Measurements from ENCODE around the gene ELMOD3. TPM values are rescaled to one million over a fixed set of nuclear protein-coding genes. Genes with fewer than 3 reads are reported as not detected.

The ELMOD3 gene
- total and polyA plus RNA-seq, 9 donors: 10.6 to 18.6 (median 15.8) TPM

DNA sequence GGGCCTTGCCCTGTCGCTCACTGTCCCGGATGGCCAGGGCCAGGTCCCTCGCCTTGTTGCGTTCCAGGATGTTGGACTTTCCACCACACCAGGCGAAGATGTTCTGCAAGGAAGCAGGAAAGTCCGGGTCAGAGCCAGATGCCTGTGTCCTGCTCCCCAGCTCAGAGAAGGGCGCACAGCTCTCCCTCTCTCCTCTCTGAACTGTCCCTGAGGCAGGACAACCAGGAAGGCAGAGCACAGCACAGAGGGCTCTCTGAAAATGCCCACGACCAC lies 44.5 kb downstream of the ELMOD3 start:
- no peak for DNase-seq
- no peaks in the 10 kb centered on the region for H3K27me3 ChIP-seq (ENCODE audit: control insufficient read depth, insufficient read depth, low read length)
- peaks cover 3% of the 10 kb centered on the region for H3K9me3 ChIP-seq (replicated peaks; ENCODE audit: control insufficient read depth, low read depth, low read length)
- WGBS (ENCODE audit: insufficient coverage): 95% methylated on average over 8 of the region's 8 CpGs
- no peak overlapping the region for H3K27ac ChIP-seq (ENCODE audit: low read length)
- no peak overlapping the region for H3K4me3 ChIP-seq (ENCODE audit: low read length)
- H3K4me1 ChIP-seq (ENCODE audit: control insufficient read depth, insufficient read depth, low read length): peaks cover 7% of the 10 kb centered on the region
- H3K36me3 ChIP-seq (ENCODE audit: control insufficient read depth, insufficient read depth, low read length): peaks cover 9% of the 10 kb centered on the region

DNA sequence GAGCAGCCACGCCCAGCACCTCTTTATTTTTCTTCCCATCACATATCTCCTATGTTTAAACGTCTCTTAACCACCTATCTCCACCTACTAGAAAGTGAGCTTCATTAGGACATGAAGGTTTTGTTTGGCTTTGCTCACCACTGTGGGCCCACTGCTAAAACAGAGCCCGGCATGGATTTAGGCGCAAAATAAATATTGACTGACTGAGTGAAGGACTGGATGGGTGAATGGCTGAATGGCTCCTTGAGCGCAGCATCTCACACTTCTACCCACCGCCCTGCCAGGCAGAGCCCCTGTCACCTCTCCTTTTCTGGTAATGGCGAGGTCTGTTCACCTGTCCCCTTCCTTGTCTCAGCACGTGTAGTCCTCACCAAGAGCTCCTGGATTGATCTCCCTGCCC lies 45.5 kb downstream of the ELMOD3 start:
- Histone ChIP-seq H3K4me1 (ENCODE audit: control insufficient read depth, insufficient read depth, low read length) (peaks cover 8% of the 10 kb centered on the region), H3K36me3 (ENCODE audit: control insufficient read depth, insufficient read depth, low read length) (peaks cover 5% of the 10 kb centered on the region), H3K9me3 (replicated peaks; ENCODE audit: control insufficient read depth, low read depth, low read length) (peaks cover 3% of the 10 kb centered on the region), H3K27ac (ENCODE audit: low read length) (no peak overlapping the region), H3K4me3 (ENCODE audit: low read length) (no peak overlapping the region), H3K27me3 (ENCODE audit: control insufficient read depth, insufficient read depth, low read length) (no peaks in the 10 kb centered on the region)
- 100% methylated on average over 2 of the region's 8 CpGs for WGBS (ENCODE audit: insufficient coverage)
- DNase-seq: no peak

DNA sequence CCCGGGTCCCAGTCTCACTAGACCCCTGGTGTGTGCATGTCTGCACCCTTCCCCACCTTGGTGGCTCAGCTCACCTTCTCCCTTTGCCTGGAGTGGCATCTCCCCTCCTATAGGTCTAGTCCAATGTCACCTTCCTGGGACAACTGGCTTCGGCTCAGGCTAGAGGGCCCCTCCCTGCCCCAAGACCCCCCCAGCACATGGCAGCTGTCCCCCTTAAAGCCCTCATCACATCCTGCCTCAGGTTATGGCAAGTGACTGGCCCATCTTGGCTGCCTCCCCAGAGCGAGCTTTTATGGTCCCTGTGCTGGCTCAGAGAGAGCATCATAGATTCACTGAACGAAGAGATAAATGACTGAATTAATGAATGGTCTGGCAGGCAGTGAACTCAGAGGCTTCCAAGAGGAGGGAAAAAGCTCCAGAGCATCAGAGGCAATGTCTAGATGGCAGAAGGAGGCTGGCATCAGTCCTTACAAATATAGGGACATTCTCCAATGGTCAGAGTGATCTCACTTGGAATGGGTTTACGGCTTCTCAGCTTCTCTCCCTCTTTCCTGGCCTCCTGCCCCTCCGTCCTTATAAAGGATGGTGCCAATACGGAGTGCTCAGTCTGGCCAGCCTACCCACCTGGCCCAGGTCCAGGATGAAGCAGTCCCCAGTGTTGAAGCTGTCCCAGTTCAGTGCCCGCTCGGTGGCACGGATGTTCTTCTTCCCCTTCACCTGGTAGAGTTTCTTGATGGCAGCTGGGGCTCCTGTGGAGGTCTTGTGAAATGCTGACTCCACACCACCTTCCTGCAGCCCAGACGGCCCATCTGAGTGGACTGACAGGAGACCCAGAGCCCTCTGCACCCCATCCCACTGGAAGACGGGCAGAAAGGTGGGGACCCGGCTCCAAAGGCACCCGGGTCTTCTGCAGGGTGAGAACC lies 46.2 kb downstream of the ELMOD3 start:
- peaks cover 16% of the 10 kb centered on the region for H3K4me1 ChIP-seq (ENCODE audit: control insufficient read depth, insufficient read depth, low read length)
- no peaks in the 10 kb centered on the region for H3K27me3 ChIP-seq (ENCODE audit: control insufficient read depth, insufficient read depth, low read length)
- H3K36me3 ChIP-seq (ENCODE audit: control insufficient read depth, insufficient read depth, low read length): peaks cover 5% of the 10 kb centered on the region
- H3K27ac ChIP-seq (ENCODE audit: low read length): no peak overlapping the region
- no peak overlapping the region for H3K4me3 ChIP-seq (ENCODE audit: low read length)
- DNase-seq: no peak
- peaks cover 3% of the 10 kb centered on the region for H3K9me3 ChIP-seq (replicated peaks; ENCODE audit: control insufficient read depth, low read depth, low read length)
- 74% methylated on average over 11 of the region's 14 CpGs for WGBS (ENCODE audit: insufficient coverage)

- Histone ChIP-seq H3K4me3 (ENCODE audit: low read length) (no peak overlapping the region), H3K27ac (ENCODE audit: low read length) (no peak overlapping the region), H3K36me3 (ENCODE audit: control insufficient read depth, insufficient read depth, low read length) (peaks cover 4% of the 10 kb centered on the region), H3K4me1 (ENCODE audit: control insufficient read depth, insufficient read depth, low read length) (peaks cover 15% of the 10 kb centered on the region), H3K9me3 (replicated peaks; ENCODE audit: control insufficient read depth, low read depth, low read length) (peaks cover 3% of the 10 kb centered on the region), H3K27me3 (ENCODE audit: control insufficient read depth, insufficient read depth, low read length) (no peaks in the 10 kb centered on the region)
- DNase-seq: no peak
- WGBS (ENCODE audit: insufficient coverage): 92% methylated on average over 2 of the region's 7 CpGs
Observed at GRCh38 chr2:85401464-85401805, 46.9 kb downstream of the ELMOD3 start.

- no peak for DNase-seq
- Histone ChIP-seq H3K4me1 (ENCODE audit: control insufficient read depth, insufficient read depth, low read length) (peaks cover 12% of the 10 kb centered on the region), H3K36me3 (ENCODE audit: control insufficient read depth, insufficient read depth, low read length) (peaks cover 2% of the 10 kb centered on the region), H3K27ac (ENCODE audit: low read length) (no peak overlapping the region), H3K4me3 (ENCODE audit: low read length) (no peak overlapping the region), H3K27me3 (ENCODE audit: control insufficient read depth, insufficient read depth, low read length) (no peaks in the 10 kb centered on the region), H3K9me3 (replicated peaks; ENCODE audit: control insufficient read depth, low read depth, low read length) (peaks cover 3% of the 10 kb centered on the region)
- 95% methylated on average over 7 of the region's 8 CpGs for WGBS (ENCODE audit: insufficient coverage)
Observed at GRCh38 chr2:85401844-85402243, 47.3 kb downstream of the ELMOD3 start.

DNA sequence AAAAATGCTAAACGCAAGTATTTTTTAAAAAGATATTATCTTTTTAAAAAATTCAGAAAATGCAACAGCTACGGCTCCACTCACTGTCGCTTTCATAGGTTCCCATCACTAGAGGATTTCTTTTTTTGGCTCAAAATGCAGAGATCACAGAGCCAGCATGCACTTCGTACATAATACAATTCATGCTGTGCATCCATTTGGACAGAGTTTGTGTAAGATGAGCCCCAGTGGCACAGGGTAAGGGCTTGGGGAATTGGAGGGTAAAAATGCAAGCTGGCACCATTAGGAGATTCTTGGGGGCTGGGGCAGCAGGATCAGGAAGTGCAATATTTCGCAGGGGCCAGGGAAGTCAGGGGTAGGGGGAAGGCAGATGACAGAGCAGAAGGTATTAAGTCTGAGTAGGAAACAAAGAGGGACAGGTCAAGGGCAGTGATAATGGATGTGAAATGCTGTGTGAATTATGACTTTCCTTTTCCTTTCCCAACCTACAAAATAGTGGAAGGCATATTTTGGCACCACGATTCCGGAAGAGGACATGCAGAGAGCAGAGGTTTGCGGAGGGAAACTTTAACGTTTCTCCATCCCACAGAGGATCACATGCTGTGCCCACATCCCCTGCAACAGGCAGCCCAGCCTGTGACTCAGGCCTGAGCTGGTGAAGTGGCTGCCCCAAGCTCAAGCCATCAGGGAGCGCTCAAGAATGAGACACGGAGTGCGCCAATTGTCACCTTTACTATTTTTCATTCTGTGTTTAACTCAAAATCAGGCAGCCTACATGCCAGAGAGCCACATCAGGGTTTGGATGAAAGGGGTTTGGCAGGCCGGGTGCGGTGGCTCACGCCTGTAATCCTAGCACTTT lies 50.9 kb downstream of the ELMOD3 start:
- Histone ChIP-seq H3K27ac (ENCODE audit: low read length) (peak overlapping the region; percentile 59), H3K27me3 (ENCODE audit: control insufficient read depth, insufficient read depth, low read length) (no peaks in the 10 kb centered on the region), H3K4me3 (ENCODE audit: low read length) (no peak overlapping the region), H3K36me3 (ENCODE audit: control insufficient read depth, insufficient read depth, low read length) (no peaks in the 10 kb centered on the region), H3K9me3 (replicated peaks; ENCODE audit: control insufficient read depth, low read depth, low read length) (peaks cover 3% of the 10 kb centered on the region), H3K4me1 (ENCODE audit: control insufficient read depth, insufficient read depth, low read length) (peaks cover 34% of the 10 kb centered on the region)
- peak; percentile 64 for DNase-seq
- 65% methylated on average over 9 of the region's 15 CpGs for WGBS (ENCODE audit: insufficient coverage)

DNA sequence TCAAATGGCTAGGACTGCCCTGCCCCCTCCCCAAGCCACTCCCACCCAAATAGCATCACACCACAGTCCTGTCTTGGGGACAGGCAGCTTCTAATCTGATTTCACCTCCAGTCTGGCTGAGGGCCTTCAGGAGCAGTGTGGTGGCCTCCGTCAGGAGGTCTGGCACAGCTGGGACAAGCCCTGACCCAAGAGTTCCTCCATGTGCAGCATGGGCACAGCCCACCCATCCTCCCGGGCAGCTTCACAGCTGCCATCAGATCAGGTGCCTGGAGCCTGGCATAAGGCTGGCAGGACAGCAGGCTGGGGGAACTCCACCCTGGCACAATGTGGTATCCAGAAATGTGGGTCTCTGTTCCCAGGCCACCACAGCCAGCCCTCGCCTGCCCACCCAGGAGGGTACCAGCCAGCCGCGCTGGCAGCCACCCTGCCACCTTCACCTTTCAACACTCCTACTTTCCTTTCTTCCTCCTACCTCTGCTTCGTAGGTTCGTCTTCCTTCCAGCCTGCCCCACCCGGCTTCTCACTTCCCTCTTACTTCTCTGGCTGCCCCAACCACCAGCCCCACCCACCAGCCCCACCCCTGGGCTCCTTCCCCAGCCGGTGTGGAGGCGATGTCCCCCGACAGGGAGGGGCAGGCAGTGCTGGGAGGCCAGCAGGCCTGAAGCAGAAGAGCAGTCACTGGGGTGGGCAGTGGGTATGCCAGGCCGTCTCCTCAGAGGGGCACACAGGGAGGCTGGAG lies 55.4 kb downstream of the ELMOD3 start, which contains the start of gene CAPG:
Gene CAPG, minus strand, starts transcription at position 522 of the 739 bp plus-strand sequence. CDS start 8,221 bp downstream, outside the sequence.
- WGBS (ENCODE audit: insufficient coverage): 47% methylated on average over 12 of the region's 12 CpGs
- H3K36me3 ChIP-seq (ENCODE audit: control insufficient read depth, insufficient read depth, low read length): no peaks in the 10 kb centered on the region
- H3K9me3 ChIP-seq (replicated peaks; ENCODE audit: control insufficient read depth, low read depth, low read length): no peaks in the 10 kb centered on the region
- H3K4me3 ChIP-seq (ENCODE audit: low read length): no peak within 1 kb of the TSS
- H3K4me1 ChIP-seq (ENCODE audit: control insufficient read depth, insufficient read depth, low read length): peaks cover 40% of the 10 kb centered on the region
- H3K27me3 ChIP-seq (ENCODE audit: control insufficient read depth, insufficient read depth, low read length): peaks cover 11% of the 10 kb centered on the region
- no peak for DNase-seq
- H3K27ac ChIP-seq (ENCODE audit: low read length): no peak within 1 kb of the TSS

- no peak overlapping the region for H3K27ac ChIP-seq (ENCODE audit: low read length)
- DNase-seq: no peak
- no peaks in the 10 kb centered on the region for H3K36me3 ChIP-seq (ENCODE audit: control insufficient read depth, insufficient read depth, low read length)
- H3K9me3 ChIP-seq (replicated peaks; ENCODE audit: control insufficient read depth, low read depth, low read length): no peaks in the 10 kb centered on the region
- peaks cover 11% of the 10 kb centered on the region for H3K27me3 ChIP-seq (ENCODE audit: control insufficient read depth, insufficient read depth, low read length)
- H3K4me1 ChIP-seq (ENCODE audit: control insufficient read depth, insufficient read depth, low read length): peaks cover 32% of the 10 kb centered on the region
- 88% methylated on average over 9 of the region's 13 CpGs for WGBS (ENCODE audit: insufficient coverage)
- H3K4me3 ChIP-seq (ENCODE audit: low read length): no peak overlapping the region
Observed at GRCh38 chr2:85410584-85411404, 56.2 kb downstream of the ELMOD3 start.

GRCh38 chr2:85411405-85411748 lies 56.8 kb downstream of the ELMOD3 start:
- DNase-seq: no peak
- peaks cover 29% of the 10 kb centered on the region for H3K4me1 ChIP-seq (ENCODE audit: control insufficient read depth, insufficient read depth, low read length)
- no peaks in the 10 kb centered on the region for H3K9me3 ChIP-seq (replicated peaks; ENCODE audit: control insufficient read depth, low read depth, low read length)
- peaks cover 11% of the 10 kb centered on the region for H3K27me3 ChIP-seq (ENCODE audit: control insufficient read depth, insufficient read depth, low read length)
- H3K36me3 ChIP-seq (ENCODE audit: control insufficient read depth, insufficient read depth, low read length): no peaks in the 10 kb centered on the region
- no peak overlapping the region for H3K27ac ChIP-seq (ENCODE audit: low read length)
- 84% methylated on average over 5 of the region's 5 CpGs for WGBS (ENCODE audit: insufficient coverage)
- no peak overlapping the region for H3K4me3 ChIP-seq (ENCODE audit: low read length)

Data from muscle of leg (tissue), 11 donors.